HepG2 (cell line): ENCODE results near the gene SSC5D. TPM values are rescaled to one million over a fixed set of nuclear protein-coding genes. Genes with fewer than 3 reads are reported as not detected.

Experiments used
- AGO1 ChIP-seq: fragments of 200-400 bp; formaldehyde crosslinking; IDR thresholded peaks from 2 replicates; pipeline ENCODE4 v1.6.1; 2017; ENCODE audit warnings: mild to moderate bottlenecking, low read depth, low read length, moderate library complexity; ENCODE audit not compliant: poor library complexity, severe bottlenecking
- FOXK1 ChIP-seq: sonication (generic); formaldehyde crosslinking; IDR thresholded peaks from 2 replicates; pipeline ENCODE4 v1.4.0; 2020; ENCODE audit warnings: low read depth, missing genetic modification reagents, borderline replicate concordance
- HNRNPUL1 ChIP-seq: fragments of 200-400 bp; formaldehyde crosslinking; IDR thresholded peaks from 2 replicates; pipeline ENCODE4 v1.6.1; 2017; ENCODE audit warnings: low read depth, mild to moderate bottlenecking, low read length, moderate library complexity
- KDM4B ChIP-seq: sonication (generic); formaldehyde crosslinking; IDR thresholded peaks from 2 replicates; pipeline ENCODE4 v1.4.0; 2020; ENCODE audit warnings: missing genetic modification reagents
- KLF15 ChIP-seq: sonication (generic); formaldehyde crosslinking; IDR thresholded peaks from 2 replicates; pipeline ENCODE4 v1.8.1; 2023; ENCODE audit warnings: borderline replicate concordance, mild to moderate bottlenecking, inconsistent platforms, missing genetic modification reagents, mixed read lengths
- MED1 ChIP-seq: sonication (generic); formaldehyde crosslinking; IDR thresholded peaks from 2 replicates; pipeline ENCODE4 v1.4.0; 2020; ENCODE audit warnings: missing genetic modification reagents
- NR2C2 ChIP-seq: sonication (generic); formaldehyde crosslinking; IDR thresholded peaks from 2 replicates; pipeline ENCODE4 v1.4.0; 2020; ENCODE audit warnings: missing genetic modification reagents, mild to moderate bottlenecking, moderate library complexity, borderline replicate concordance
- POLR2A ChIP-seq, 2 experiments: IDR thresholded peaks; 2 replicates each; pipeline ENCODE4 v1.6.1; 2011; ENCODE audit warnings: low read depth in 2 of 2, low read length in 2 of 2, mild to moderate bottlenecking in 1 of 2, moderate library complexity in 1 of 2; ENCODE audit not compliant: insufficient read depth in 1 of 2
- SALL2 ChIP-seq: sonication (generic); formaldehyde crosslinking; IDR thresholded peaks from 2 replicates; pipeline ENCODE4 v1.8.1; 2023; ENCODE audit warnings: mild to moderate bottlenecking, missing genetic modification reagents, inconsistent platforms
- SAP130 ChIP-seq: IDR thresholded peaks from 2 replicates; pipeline ENCODE4 v1.6.1; 2016; ENCODE audit warnings: low read depth
- SOX5 ChIP-seq: IDR thresholded peaks from 2 replicates; pipeline ENCODE4 v1.6.1; 2016; ENCODE audit warnings: borderline replicate concordance
- SUZ12 ChIP-seq: fragments of 150-350 bp; IDR thresholded peaks from 2 replicates; pipeline ENCODE4 v1.6.1; 2014; ENCODE audit warnings: low read depth, low read length
- TGIF2 ChIP-seq: IDR thresholded peaks from 2 replicates; pipeline ENCODE4 v1.6.1; 2016; ENCODE audit warnings: control low read depth, missing compliant biosample characterization
- ZBTB38 ChIP-seq: sonication (generic); formaldehyde crosslinking; IDR thresholded peaks from 2 replicates; pipeline ENCODE4 v1.5.1; 2020; ENCODE audit warnings: mild to moderate bottlenecking, missing genetic modification reagents
- ZNF143 ChIP-seq: sonication (generic); formaldehyde crosslinking; IDR thresholded peaks from 2 replicates; pipeline ENCODE4 v1.4.0; 2020; ENCODE audit warnings: missing genetic modification reagents
- ZNF232 ChIP-seq: sonication (generic); formaldehyde crosslinking; IDR thresholded peaks from 2 replicates; pipeline ENCODE4 v1.4.0; 2020; ENCODE audit warnings: missing genetic modification reagents, borderline replicate concordance
- ZNF343 ChIP-seq: sonication (generic); formaldehyde crosslinking; IDR thresholded peaks from 2 replicates; pipeline ENCODE4 v1.4.0; 2020; ENCODE audit warnings: mild to moderate bottlenecking, missing genetic modification reagents
- ZNF451 ChIP-seq: sonication (generic); formaldehyde crosslinking; IDR thresholded peaks from 2 replicates; pipeline ENCODE4 v1.5.0; 2020; ENCODE audit warnings: mild to moderate bottlenecking, missing genetic modification reagents
- ZNF501 ChIP-seq: sonication (generic); formaldehyde crosslinking; IDR thresholded peaks from 2 replicates; pipeline ENCODE4 v1.5.1; 2020; ENCODE audit warnings: mild to moderate bottlenecking, moderate library complexity, missing genetic modification reagents
- ZNF879 ChIP-seq: sonication (generic); formaldehyde crosslinking; IDR thresholded peaks from 2 replicates; pipeline ENCODE4 v1.8.1; 2023; ENCODE audit warnings: missing genetic modification reagents
- ZSCAN29 ChIP-seq: sonication (generic); formaldehyde crosslinking; conservative IDR thresholded peaks from 2 replicates; pipeline ENCODE4 v1.4.0; 2020; ENCODE audit warnings: mild to moderate bottlenecking, missing genetic modification reagents
- polyA plus RNA-seq, 8 experiments: library from polyadenylated mRNA; depleted of rRNA in 3 of 8; stranded (reverse) in 7 of 8; unstranded in 1 of 8; fragments of >200 nt; fragmentation: Illumina TruSeq in 4 of 8; extraction: Trizol in 4 of 8; gene quantifications; 2 replicates each; pipeline versions ENCODE4 v1.2.1 to v1.2.3, GENCODE V29; 2011 to 2016; ENCODE audit warnings: low read depth in 4 of 8, missing spikeins in 1 of 8, mixed read lengths in 1 of 8; ENCODE audit not compliant: insufficient read depth in 1 of 8
- total RNA-seq, 5 experiments: library from RNA; depleted of rRNA; stranded (reverse); fragments of >200 nt; fragmentation: Illumina TruSeq; extraction: Trizol; gene quantifications; 2 replicates each; pipeline ENCODE4 v1.2.3, GENCODE V29; 2016; ENCODE audit warnings: low read depth in 1 of 5
- TF ChIP-seq, protein P1 (sequence below): sonication (generic); formaldehyde crosslinking; IDR thresholded peaks from 2 replicates; pipeline ENCODE4 v1.4.0; 2020; ENCODE audit warnings: mild to moderate bottlenecking, missing genetic modification reagents
- TF ChIP-seq, protein P2 (sequence below): sonication (generic); formaldehyde crosslinking; conservative IDR thresholded peaks from 2 replicates; pipeline ENCODE4 v1.5.0; 2020; ENCODE audit warnings: missing genetic modification reagents
- TF ChIP-seq, protein P3 (sequence below): sonication (generic); formaldehyde crosslinking; IDR thresholded peaks from 2 replicates; pipeline ENCODE4 v1.4.0; 2020; ENCODE audit warnings: missing genetic modification reagents, borderline replicate concordance
- TF ChIP-seq, protein P4 (sequence below): sonication (generic); formaldehyde crosslinking; IDR thresholded peaks from 2 replicates; pipeline ENCODE4 v1.5.1; 2020; ENCODE audit warnings: mild to moderate bottlenecking, missing genetic modification reagents, moderate library complexity

Gene SSC5D
- total and polyA plus RNA-seq, 2 of the 13 experiments (the other 11 are each of a cell fraction or from before 2014, with no cell fraction given): not detected

DNA sequence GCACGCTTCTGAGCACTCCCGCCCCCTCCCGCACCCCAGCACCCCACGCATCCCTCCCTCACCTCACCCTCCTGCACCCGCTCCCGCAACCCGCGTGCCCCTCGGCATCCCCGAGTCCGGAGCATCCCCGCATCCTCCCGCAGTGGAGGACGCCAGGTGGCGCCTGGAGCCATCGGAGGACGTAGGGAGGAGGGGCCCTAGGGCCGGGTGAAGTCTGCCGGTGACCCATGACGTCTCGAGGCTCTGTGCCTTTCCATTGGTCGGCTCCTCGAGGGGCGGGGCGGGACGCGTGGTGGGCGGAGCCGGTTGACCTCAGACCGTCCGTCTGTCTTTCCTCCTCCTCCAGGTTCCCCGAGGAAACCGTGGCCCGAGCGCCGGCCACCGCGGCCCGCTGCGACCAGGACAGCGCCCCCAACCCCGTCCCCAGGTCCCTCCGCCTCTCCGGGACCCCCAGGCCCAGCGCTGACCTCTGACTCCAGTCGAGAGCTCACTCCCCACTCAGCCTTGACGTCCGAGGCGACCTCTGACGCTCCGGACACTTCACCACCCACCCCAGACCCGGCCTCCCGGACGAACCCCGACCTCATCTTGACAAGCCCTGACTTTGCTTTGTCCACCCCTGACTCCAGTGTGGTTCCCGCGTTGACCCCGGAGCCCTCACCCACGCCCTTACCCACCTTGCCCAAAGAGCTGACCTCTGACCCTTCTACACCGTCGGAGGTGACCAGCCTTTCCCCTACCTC lies 28.8 kb downstream of the SSC5D start (continued):
- no peak for TF ChIP-seq SUZ12
- TF ChIP-seq, protein P1, sequence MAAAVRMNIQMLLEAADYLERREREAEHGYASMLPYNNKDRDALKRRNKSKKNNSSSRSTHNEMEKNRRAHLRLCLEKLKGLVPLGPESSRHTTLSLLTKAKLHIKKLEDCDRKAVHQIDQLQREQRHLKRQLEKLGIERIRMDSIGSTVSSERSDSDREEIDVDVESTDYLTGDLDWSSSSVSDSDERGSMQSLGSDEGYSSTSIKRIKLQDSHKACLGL: 0 out of 2 replicates have a peak, but pooled peaks have one; percentile 7
- no peak for TF ChIP-seq HNRNPUL1
- no peak for TF ChIP-seq SALL2 (CRISPR knock-in tag)
- TF ChIP-seq, protein P2, sequence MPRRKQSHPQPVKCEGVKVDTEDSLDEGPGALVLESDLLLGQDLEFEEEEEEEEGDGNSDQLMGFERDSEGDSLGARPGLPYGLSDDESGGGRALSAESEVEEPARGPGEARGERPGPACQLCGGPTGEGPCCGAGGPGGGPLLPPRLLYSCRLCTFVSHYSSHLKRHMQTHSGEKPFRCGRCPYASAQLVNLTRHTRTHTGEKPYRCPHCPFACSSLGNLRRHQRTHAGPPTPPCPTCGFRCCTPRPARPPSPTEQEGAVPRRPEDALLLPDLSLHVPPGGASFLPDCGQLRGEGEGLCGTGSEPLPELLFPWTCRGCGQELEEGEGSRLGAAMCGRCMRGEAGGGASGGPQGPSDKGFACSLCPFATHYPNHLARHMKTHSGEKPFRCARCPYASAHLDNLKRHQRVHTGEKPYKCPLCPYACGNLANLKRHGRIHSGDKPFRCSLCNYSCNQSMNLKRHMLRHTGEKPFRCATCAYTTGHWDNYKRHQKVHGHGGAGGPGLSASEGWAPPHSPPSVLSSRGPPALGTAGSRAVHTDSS (CRISPR knock-in tag): no peak
- TF ChIP-seq, protein P3, sequence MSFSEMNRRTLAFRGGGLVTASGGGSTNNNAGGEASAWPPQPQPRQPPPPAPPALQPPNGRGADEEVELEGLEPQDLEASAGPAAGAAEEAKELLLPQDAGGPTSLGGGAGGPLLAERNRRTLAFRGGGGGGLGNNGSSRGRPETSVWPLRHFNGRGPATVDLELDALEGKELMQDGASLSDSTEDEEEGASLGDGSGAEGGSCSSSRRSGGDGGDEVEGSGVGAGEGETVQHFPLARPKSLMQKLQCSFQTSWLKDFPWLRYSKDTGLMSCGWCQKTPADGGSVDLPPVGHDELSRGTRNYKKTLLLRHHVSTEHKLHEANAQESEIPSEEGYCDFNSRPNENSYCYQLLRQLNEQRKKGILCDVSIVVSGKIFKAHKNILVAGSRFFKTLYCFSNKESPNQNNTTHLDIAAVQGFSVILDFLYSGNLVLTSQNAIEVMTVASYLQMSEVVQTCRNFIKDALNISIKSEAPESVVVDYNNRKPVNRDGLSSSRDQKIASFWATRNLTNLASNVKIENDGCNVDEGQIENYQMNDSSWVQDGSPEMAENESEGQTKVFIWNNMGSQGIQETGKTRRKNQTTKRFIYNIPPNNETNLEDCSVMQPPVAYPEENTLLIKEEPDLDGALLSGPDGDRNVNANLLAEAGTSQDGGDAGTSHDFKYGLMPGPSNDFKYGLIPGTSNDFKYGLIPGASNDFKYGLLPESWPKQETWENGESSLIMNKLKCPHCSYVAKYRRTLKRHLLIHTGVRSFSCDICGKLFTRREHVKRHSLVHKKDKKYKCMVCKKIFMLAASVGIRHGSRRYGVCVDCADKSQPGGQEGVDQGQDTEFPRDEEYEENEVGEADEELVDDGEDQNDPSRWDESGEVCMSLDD (CRISPR knock-in tag): no peak
- no peak for TF ChIP-seq ZSCAN29 (CRISPR knock-in tag)
- no peak for TF ChIP-seq ZNF343
- peak; percentile 53 for TF ChIP-seq SAP130
- peak; percentile 9; the same call in 1 of the 2 replicates for TF ChIP-seq ZNF143
- TF ChIP-seq ZNF501 (CRISPR knock-in tag): peak; percentile 28; the same call in 1 of the 2 replicates
- TF ChIP-seq AGO1: no peak
- peak; percentile 36; the same call in 1 of the 2 replicates for TF ChIP-seq KLF15 (CRISPR knock-in tag)
- TF ChIP-seq TGIF2 (CRISPR knock-in tag): 0 out of 2 replicates have a peak, but pooled peaks have one; percentile 41
- 0 out of 2 replicates have a peak, but pooled peaks have one; percentile 17 for TF ChIP-seq FOXK1 (CRISPR knock-in tag)
- peak in 1 of 2 experiments; percentile 46; a peak in 1 of 4 replicates for TF ChIP-seq POLR2A (IDR thresholded peaks at IDR 0.05; ENCODE audit: insufficient read depth in 1 of 2, low read depth in 2 of 2, low read length in 2 of 2)
- no peak for TF ChIP-seq ZNF879 (CRISPR knock-in tag)
- TF ChIP-seq MED1 (CRISPR knock-in tag): 0 out of 2 replicates have a peak, but pooled peaks have one; percentile 30
- 0 out of 2 replicates have a peak, but pooled peaks have one; percentile 26 for TF ChIP-seq ZNF451 (CRISPR knock-in tag)
- no peak; the same call in 1 of the 2 replicates for TF ChIP-seq ZNF232 (CRISPR knock-in tag)
- TF ChIP-seq ZBTB38: no peak
- peak; percentile 41; the same call in 1 of the 2 replicates for TF ChIP-seq SOX5
- TF ChIP-seq KDM4B (CRISPR knock-in tag): no peak
- TF ChIP-seq, protein P4, sequence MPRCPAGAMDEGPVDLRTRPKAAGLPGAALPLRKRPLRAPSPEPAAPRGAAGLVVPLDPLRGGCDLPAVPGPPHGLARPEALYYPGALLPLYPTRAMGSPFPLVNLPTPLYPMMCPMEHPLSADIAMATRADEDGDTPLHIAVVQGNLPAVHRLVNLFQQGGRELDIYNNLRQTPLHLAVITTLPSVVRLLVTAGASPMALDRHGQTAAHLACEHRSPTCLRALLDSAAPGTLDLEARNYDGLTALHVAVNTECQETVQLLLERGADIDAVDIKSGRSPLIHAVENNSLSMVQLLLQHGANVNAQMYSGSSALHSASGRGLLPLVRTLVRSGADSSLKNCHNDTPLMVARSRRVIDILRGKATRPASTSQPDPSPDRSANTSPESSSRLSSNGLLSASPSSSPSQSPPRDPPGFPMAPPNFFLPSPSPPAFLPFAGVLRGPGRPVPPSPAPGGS (CRISPR knock-in tag): peak; percentile 59; the same call in 1 of the 2 replicates
- TF ChIP-seq NR2C2 (CRISPR knock-in tag): peak; percentile 63
